ENCODE data around the gene TADA3. TPM values are rescaled to one million over a fixed set of nuclear protein-coding genes. Genes with fewer than 3 reads are reported as not detected.
A peak's percentile ranks its signal among the peaks of the same experiment; 100 is the strongest.

TADA3 gene
- total RNA-seq, 1 experiment from 2014 or later = 85.4 TPM

GRCh38 chr3:9809239-9809614 is 17.0 kb upstream of the TADA3 start:
- Histone ChIP-seq H3K27me3 (ENCODE audit: low read length) (no peaks in the 10 kb centered on the region), H3K4me2 (ENCODE audit: low read length) (peak overlapping the region; percentile 99), H3K36me3 (ENCODE audit: low read depth, low read length) (peaks cover 20% of the 10 kb centered on the region), H2AFZ (ENCODE audit: low read length) (peak overlapping the region; percentile 88), H4K20me1 (ENCODE audit: low read length) (no peaks in the 10 kb centered on the region), H3K4me3 (ENCODE audit: low read length) (peak overlapping the region; percentile 80), H3K79me2 (ENCODE audit: low read length) (no peaks in the 10 kb centered on the region), H3K4me1 (ENCODE audit: insufficient read depth, low read length) (peaks cover 19% of the 10 kb centered on the region), H3K9ac (ENCODE audit: low read length) (peak overlapping the region; percentile 55; the same call in 1 of the 2 replicates), H3K27ac (ENCODE audit: low read length) (peak overlapping the region; percentile 20), H3K9me3 (ENCODE audit: low read length) (no peaks in the 10 kb centered on the region), H3K9me2 (replicated peaks; ENCODE audit: low read length) (no peaks in the 10 kb centered on the region), H3F3A (ENCODE audit: low read length, unreplicated experiment) (peaks cover 8% of the 10 kb centered on the region)
- intact Hi-C loops (cut with micrococcal nuclease) = loop anchor here (2.0 kb wide), 1 partner anchor 92 kb away; no protein-coding TSS in a partner anchor
- POLR2A ChIA-PET (ENCODE audit: unreplicated experiment) = interaction anchor here (1.5 kb wide), 1 partner anchor 16 kb away, joined by 6 read pairs; the partner anchor contains the start of genes ARPC4 and TADA3
- 0 out of 2 replicates have a peak, but pooled peaks have one; percentile 4 for ATAC-seq
- CTCF ChIA-PET = no interaction called here
- no peak for DNase-seq
- TF ChIP-seq EZH2phosphoT487 (IDR thresholded peaks at IDR 0.05; ENCODE audit: borderline replicate concordance, low read length) (no peak), EZH2 (IDR thresholded peaks at IDR 0.05; ENCODE audit: low read length, unreplicated experiment) (no peak), CTCF (conservative IDR thresholded peaks at IDR 0.05; ENCODE audit: low read depth, low read length) (no peak)
- BruUV-seq (replicated peaks) = TSS peak; percentile 74

- DNase-seq (peak; percentile 63), ATAC-seq (peak; percentile 57)
- Histone ChIP-seq H3K4me2 (ENCODE audit: low read length) (no peak overlapping the region), H3K9me3 (ENCODE audit: low read length) (no peaks in the 10 kb centered on the region), H3K4me1 (ENCODE audit: insufficient read depth, low read length) (peaks cover 19% of the 10 kb centered on the region), H4K20me1 (ENCODE audit: low read length) (no peaks in the 10 kb centered on the region), H3K36me3 (ENCODE audit: low read depth, low read length) (peaks cover 28% of the 10 kb centered on the region), H3K27ac (ENCODE audit: low read length) (peak overlapping the region; percentile 30), H3K79me2 (ENCODE audit: low read length) (no peaks in the 10 kb centered on the region), H3K4me3 (ENCODE audit: low read length) (no peak overlapping the region), H2AFZ (ENCODE audit: low read length) (no peak overlapping the region), H3K9ac (ENCODE audit: low read length) (no peak overlapping the region), H3K9me2 (replicated peaks; ENCODE audit: low read length) (no peaks in the 10 kb centered on the region), H3K27me3 (ENCODE audit: low read length) (no peaks in the 10 kb centered on the region), H3F3A (ENCODE audit: low read length, unreplicated experiment) (peaks cover 8% of the 10 kb centered on the region)
- no peak for TF ChIP-seq EZH2 (IDR thresholded peaks at IDR 0.05; ENCODE audit: low read length, unreplicated experiment)
- peak; percentile 62 for TF ChIP-seq CTCF (conservative IDR thresholded peaks at IDR 0.05; ENCODE audit: low read depth, low read length)
- POLR2A ChIA-PET (ENCODE audit: unreplicated experiment) = interaction anchor here (0.8 to 1.5 kb wide), 2 partner anchors 16 to 127 kb away, joined by 3 to 6 read pairs; partner anchors contain the start of genes ARPC4 and TADA3
- intact Hi-C loops (cut with micrococcal nuclease) = loop anchor here (2.0 kb wide), 1 partner anchor 92 kb away; no protein-coding TSS in a partner anchor
- no TSS peak for BruUV-seq (replicated peaks)
- CTCF ChIA-PET = no interaction called here
These were observed 16.2 kb upstream of the TADA3 start for GRCh38 chr3:9808345-9809037.

- Histone ChIP-seq H3K4me2 (ENCODE audit: low read length) (no peak overlapping the region), H3K4me1 (ENCODE audit: insufficient read depth, low read length) (peaks cover 19% of the 10 kb centered on the region), H4K20me1 (ENCODE audit: low read length) (no peaks in the 10 kb centered on the region), H3F3A (ENCODE audit: low read length, unreplicated experiment) (peaks cover 8% of the 10 kb centered on the region), H3K27ac (ENCODE audit: low read length) (peak overlapping the region; percentile 30), H3K9me3 (ENCODE audit: low read length) (no peaks in the 10 kb centered on the region), H2AFZ (ENCODE audit: low read length) (no peak overlapping the region), H3K4me3 (ENCODE audit: low read length) (no peak overlapping the region), H3K9ac (ENCODE audit: low read length) (no peak overlapping the region), H3K36me3 (ENCODE audit: low read depth, low read length) (peaks cover 33% of the 10 kb centered on the region), H3K9me2 (replicated peaks; ENCODE audit: low read length) (no peaks in the 10 kb centered on the region), H3K79me2 (ENCODE audit: low read length) (no peaks in the 10 kb centered on the region), H3K27me3 (ENCODE audit: low read length) (no peaks in the 10 kb centered on the region)
- no TSS peak for BruUV-seq (replicated peaks)
- ChIA-PET CTCF (no interaction called here), POLR2A (ENCODE audit: unreplicated experiment) (interaction anchor here (0.8 to 1.5 kb wide), 2 partner anchors 15 to 127 kb away, joined by 3 to 6 read pairs; partner anchors contain the start of genes ARPC4 and TADA3)
- no peak for ATAC-seq
- TF ChIP-seq EZH2 (IDR thresholded peaks at IDR 0.05; ENCODE audit: low read length, unreplicated experiment) (no peak), CTCF (conservative IDR thresholded peaks at IDR 0.05; ENCODE audit: low read depth, low read length) (no peak), EZH2phosphoT487 (IDR thresholded peaks at IDR 0.05; ENCODE audit: borderline replicate concordance, low read length) (no peak)
- intact Hi-C loops (cut with micrococcal nuclease) = loop anchor here (2.0 kb wide), 1 partner anchor 91 kb away; no protein-coding TSS in a partner anchor
- no peak for DNase-seq
These were observed 15.7 kb upstream of the TADA3 start for GRCh38 chr3:9807981-9808344.

Data from PC-3 (cell line).